ENCODE data around the gene ANKRD44.
"Not testable (repeated sequence)": the region's sequence is repeated elsewhere in the genome, so short reads cannot be mapped to it uniquely, and the experiment has no call there.

Gene ANKRD44

DNA sequence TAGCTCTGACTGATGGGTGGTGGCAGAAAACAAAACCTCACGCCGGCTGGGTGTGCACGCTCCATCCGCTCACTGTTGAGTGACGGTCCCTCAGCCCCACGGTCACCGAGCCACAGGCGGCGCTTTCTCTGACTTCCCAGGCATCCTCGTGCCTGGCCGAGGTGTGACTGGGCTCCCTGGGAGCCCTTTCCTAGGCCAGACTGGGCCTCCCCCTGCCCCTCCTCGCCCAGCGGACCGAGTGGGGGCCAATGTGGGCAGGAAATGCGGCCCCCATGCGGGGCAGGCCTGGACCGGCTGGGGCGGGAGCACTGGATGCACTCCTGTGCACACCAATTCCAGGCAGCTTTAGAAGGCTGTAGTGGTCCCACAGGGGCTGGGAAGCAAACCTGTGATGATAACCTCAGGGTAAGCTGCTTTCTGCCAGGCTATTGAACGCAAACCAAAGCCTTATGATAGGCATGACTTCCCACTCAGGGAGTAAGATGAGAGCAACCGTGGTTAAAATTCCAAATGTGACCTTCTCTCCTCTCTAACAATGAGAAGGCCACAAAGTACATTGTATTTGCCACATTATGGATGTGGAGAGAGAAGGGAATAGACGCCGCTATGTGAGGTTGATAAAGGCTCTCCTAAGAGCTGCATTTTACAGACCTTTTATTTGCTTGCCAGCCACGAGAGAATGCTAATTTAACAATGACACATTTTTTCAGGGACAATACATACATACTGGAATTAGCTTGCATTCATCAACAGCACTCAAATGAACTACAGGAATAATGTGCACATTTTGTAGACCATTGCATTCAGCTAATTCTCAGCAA is 300.2 kb downstream of the ANKRD44 start:
- no peak for DNase-seq

DNA sequence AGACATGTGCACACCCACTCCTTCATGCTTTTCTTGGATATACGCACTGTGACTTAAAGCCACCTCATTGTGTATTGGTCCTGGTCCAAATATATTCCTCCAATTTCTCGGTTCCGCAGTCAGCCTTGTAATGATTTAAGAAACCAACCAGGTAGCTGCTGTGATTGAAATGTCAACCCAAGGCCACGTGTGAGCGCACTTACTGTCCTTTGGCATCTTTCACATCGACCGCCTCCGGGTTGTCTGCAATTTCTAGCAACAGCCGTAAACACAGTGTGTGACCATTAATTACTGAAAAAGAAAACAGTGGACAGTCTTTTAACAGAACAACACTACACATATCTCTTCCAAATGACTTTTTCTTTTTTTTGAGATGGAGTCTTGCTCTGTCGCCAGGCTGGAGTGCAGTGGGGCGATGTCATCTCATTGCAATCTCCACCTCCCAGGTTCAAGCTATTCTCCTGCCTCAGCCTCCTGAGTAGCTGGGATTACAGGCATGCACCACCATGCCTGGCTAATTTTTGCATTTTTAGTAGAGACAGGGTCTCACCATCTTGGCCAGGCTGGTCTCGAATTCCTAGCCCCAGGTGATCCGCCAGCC is 301.7 kb downstream of the ANKRD44 start:
- not testable (repeated sequence) for DNase-seq

DNA sequence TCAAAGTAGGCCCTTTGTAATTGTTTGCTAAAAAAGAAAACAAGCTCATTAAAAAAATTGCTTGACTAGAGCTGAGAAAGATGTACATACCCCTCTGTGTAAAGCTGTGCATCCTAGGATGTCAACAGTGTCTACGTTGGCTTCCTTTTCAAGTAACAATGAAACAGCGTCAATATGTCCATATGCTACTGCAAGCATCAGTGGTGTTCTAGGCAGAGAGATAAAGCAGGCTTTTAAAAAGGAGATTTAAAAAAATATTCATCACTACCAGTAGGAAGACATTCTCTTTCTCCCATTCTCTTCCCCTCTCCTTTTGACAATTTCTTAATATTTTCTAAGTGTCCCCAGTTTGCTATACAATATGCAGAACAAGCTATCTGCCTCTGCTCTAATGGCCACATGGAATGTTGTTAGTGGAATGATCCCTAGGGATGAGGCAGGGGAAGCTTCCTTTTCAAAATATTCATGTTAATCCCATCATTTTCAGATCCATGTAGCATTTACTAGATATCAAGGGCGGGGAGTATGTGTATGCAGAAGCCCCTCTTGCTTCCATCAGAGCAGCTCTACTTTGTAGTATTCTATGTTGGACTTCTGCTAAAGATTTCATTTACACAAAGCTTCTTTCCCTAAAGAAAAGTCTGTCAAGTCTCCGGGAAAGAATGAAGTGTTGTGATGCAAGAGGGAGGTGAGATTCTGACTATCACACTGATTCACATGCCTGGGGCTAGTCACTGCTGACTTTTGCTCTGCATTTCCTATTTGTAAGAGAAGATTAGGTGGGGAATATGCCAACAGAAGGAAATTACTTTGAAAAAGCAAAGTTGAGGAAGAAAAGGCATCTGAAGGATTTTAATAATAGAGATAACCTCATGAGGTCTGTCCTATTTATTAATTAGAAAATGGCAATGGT is 302.6 kb downstream of the ANKRD44 start:
- no peak for DNase-seq

DNA sequence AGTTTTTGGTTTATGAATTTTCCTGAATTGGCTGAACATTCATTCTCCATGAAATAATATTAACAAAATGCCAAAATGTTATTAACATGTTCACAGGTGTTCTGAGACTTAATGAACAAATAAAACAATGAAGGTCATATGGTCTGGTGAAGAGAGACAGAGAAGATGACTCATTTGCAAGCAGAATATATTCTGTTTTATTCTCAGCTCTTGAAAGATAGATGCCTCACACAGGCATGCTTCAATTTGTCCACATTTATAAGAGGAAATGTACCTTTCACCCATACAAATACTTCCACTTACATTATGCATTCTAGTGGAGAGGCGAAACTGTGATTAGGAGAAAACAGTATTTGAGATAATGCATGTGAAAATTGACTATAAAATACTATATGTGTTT is 308.7 kb downstream of the ANKRD44 start:
- DNase-seq, result no peak

DNA sequence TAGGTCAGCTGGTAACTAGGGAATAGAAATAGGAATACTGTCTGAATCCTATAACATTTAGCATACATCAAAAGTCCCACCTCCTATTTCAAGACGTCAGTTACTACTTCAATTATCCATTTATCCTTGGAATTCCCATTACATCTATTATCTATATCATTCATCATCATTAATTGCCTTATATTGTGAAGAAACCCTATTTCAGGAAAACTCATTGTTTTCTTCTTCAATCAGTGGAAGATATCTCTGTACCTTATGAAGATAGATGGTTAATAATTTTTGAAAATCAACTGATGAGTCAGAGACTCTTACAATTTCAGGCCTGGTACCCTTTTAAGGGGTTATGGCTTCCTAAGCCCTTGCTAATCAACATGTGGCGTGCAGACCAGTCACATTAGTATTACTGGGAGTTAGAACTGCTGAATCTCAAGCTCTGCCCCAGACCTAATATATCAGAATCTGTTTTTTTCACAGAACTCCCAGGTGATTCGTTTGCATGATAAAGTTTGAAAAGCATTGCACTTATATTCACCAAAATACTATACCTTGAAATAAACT is 314.7 kb downstream of the ANKRD44 start:
- DNase-seq, result no peak

DNA sequence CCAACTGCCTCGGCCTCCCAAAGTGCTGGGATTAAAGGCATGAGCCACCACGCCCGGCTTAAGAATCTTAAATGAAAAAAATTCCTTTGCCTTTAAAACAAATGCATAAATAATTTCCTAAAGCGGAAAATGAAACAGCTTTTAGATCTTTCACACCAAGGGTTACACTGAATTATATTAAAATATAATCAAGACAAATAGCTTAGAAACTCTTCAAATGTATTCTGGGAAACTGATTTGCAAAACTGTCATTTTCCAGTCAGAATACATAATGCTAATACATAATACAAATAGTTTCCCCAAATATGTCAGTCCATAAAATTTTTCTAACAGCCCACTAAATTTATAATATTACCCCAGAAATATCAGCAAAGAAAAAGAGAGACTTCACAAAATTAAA is 315.8 kb downstream of the ANKRD44 start:
- DNase-seq, result no peak

DNA sequence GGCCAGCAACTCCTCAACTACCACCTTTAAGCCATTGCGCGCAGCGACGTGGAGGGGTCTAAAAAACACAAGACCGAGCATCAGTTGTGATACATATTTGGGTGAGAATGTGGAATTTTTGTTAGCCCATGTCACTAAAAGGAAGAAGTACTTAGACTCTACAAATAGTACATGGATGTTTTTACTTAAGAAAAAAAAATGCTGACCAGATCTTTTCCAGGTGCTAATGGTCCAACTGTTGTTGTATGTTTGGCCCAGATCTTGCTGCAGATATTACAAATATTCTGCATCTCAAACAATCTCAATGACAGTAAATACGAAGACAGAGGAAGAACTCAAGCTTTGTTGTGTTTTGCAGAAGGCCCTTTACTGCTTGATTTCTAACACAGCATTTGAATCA is 317.0 kb downstream of the ANKRD44 start:
- no peak for DNase-seq

DNA sequence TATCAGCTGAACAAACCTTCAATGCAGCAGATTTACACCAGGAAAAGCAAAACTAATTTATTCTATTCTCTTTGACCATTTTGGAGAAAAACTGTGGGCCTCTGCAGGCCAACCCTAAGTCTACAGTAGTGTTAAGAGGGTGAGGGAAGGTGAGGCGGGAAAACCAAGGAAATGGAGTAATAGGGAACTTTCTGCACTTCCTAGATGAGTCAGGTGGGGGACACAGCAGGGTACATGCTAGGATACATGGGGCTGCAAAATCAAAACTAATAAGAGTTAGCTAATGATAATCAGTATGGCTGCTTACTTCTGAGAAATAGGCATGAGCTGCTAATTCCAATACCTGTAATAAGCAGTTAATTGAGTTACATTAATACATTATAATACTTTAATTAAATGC is 318.1 kb downstream of the ANKRD44 start:
- DNase-seq, result no peak

DNA sequence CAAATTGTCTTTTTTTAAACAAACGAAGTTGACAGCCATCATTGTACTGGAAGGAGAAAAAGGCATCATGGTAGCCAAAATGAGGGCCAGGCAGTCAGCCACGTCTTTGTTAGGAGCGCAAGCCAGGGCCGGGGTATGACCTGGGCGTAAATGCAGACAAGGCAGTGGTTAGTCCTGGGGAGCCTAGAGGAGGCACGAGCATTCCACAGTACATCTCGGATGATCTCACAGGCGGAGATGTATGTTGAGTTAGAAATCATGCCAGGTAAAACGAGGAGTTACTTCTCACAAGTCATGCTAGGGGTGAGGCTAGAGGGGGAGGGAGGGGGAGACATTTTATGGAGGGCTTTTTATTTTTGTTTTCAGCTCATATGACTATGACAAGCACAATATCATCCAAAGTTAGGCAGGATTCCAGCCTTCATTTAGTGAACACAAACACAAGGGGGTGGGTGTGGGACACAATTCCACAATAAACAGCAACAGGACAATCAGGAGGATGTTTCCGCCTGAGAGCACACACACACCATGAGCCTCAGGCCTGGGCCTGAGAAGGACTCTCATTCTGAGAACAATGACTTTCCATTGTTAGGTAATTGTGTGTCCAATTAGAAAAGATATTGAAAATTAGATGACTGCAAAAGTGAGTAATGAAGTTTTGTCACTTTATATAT is 319.7 kb downstream of the ANKRD44 start:
- peak; percentile 39 for DNase-seq

DNA sequence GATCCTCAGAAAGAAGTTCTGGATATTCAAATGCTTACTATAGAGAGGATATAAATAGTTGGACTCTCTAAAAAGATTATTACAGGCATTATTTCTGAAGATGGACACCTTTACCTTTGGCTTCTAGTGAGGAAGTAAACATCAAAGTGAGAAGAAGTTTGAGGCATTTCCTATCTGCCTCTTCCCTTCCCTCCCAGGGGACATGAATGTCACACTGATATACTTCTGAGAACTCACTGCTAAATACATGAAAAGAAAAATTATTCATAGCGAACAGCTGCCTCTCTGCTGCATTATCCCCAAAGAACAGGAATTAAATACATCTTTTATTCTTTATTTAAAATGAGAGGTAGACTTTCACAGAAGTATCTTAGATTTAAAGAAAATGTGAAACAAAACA is 320.5 kb downstream of the ANKRD44 start:
- DNase-seq, result no peak

DNA sequence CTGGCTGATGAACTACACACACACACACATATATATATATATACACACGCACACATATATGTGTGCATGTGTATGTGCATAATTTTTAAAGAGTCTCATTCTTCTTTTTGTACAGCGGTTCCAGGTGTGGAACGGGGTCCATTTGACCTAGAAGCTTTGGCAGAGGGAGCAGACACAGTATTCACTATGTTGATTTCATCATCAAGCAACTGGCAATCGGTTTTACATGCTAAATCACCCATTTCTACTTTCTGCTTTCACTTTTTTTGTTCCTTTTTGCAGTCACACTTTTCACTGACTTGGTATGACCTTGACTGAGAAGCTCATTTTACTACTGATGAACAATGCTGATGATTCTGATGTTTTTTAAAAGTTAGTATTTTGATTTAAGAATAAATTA is 321.1 kb downstream of the ANKRD44 start:
- no peak for DNase-seq

DNA sequence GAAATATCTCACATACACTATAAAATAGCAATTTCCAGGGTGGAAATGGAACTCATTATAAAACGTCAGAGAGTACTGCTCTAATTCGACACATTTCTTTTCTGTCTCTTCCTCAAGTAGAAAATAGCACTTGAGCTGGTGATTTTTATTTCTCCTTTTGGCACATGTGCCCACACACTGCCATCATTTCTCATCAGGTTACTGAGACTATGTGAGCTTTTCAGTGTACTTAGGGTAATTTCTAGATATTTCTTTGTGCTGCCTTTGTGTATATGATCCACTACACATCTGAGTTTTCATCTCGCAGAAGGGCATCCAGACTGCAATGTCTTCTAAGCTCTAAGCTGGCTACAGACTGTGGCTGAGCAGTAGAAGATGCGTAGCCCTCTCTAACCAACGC is 321.9 kb downstream of the ANKRD44 start:
- DNase-seq, result no peak

DNA sequence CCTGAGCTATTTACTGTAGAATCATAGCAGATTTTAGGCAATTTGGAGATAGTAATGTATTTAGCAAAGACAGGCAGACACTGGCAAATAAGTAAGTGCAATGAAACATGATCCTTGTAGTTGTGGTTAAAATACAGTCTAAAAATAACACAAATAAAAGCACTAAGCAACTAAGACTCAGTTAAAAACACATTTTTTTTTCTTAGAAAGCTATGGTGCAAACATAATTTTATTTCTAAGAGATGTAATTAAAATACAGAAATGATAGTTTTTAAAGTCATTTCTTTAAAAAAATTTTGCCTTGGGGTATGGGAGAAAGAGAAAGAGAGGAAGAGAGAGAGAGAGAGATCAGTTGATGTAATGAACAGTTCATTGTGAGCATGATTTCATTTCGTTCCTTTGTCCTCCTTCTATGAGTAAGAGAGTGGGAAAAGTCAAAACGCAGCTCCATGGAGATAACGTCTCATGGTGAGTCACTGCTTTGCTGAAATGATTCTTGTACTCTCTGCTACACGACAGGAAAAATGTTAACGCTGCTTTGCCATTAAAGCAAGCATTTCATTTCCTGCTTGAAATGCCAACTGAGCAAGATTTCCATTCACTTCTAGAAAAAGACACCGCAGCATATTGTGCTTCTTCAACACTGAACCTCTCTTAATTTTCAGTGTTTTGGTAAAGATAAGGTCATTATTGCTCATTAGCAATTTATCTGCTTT is 322.8 kb downstream of the ANKRD44 start:
- DNase-seq, result peak; percentile 71

DNA sequence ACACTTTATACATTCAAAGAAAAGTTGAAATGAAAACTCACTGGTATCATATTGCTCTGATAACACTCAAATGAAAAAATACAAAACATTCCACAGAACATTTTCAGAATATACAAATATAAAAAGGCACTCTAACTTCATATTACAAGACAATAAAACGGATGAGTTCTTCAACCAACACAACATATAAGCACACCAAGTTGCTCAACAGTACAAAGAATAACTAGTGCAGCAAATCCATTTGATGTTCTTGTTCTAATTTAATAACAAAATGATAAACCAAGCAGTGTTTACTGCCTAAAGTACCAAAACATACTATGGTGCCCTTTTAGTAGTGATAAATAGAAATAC is 323.3 kb downstream of the ANKRD44 start:
- DNase-seq, result no peak

DNA sequence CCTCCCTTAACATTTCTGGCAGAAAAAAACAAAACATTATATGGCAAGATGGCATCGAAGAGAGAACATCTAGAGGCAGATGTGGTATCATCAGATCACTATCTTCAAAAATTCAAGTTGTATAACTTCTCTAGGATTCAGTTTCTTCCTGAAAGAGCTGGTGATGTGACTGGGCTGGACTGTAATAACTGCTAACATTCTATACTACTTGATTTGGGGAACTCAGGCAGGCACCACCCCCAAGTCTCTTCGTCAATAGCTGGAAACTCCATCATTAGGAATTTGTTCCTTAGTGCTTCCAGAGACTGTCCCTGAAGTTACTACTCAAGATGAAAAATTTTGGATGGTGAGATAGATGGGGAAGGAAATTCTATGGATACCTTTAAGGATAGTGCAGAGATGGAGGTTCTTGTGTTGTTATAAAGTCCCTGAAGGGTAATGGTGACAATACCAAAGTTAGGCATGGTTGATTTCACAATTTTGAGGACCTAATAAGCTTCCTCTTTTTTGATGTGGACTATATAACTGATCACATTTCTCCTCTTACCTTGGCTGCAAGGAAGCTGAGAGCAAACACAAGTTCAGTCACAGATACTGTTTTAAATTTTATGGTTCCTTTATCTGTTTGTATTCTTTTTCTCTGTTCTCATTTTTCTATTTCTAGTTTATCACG is 324.9 kb downstream of the ANKRD44 start:
- DNase-seq, result no peak

DNA sequence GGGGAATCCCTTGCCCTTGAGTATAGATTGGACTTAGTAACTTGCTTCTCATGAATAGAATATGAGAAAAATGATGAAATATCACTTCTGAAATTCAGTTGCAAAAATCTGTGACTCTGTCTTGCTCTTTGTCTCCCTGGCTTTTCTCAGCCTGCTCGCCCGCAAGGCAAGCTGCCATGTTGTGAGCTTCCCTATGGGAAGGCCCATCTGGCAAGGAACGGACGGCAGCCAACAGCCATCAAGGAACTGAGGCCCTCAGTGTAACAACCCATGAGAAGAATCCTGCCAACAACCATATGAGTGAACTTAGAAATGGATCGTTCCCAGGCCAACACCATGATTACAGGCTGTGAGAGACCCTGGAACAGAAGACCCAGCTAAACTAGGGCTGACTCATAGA is 325.7 kb downstream of the ANKRD44 start:
- DNase-seq, result no peak

DNA sequence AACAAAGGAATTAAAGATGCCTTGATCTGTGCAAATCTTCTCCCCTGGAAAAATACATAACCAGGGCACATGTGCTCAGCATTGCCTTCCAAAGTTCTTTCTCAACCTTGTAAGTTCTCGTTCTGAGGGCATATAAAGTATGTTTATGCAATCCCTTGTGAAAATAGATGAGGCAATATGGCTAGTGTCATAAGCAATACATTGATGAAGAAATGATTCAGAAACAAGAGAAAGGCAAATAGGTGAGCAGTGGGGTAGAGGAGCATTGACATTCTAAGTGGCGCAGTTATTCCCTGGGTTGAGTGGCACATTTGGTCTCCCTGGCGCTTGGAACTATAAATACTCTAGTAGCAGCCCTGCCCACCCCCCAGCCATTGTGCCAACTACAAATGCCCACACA is 326.6 kb downstream of the ANKRD44 start:
- DNase-seq, result no peak

DNA sequence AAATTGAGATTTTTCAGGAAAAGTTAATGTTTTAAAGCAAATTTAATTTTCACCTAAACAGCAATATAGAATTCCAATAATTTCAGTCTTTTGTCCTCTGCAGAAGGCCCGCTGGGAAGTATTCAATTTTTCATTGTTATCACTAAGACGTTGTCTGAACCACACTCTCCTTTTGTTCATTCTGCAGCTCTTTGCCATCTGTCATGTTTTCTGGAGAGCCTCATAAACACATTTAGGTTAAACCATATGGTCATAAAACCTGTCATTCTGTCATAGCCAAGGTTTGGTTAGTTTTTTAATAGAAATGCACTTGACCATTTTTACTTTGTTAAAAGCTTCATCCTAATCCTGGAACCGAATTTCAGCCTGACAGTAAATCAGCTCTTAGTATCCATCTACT is 330.1 kb downstream of the ANKRD44 start:
- peak; percentile 47 for DNase-seq

DNA sequence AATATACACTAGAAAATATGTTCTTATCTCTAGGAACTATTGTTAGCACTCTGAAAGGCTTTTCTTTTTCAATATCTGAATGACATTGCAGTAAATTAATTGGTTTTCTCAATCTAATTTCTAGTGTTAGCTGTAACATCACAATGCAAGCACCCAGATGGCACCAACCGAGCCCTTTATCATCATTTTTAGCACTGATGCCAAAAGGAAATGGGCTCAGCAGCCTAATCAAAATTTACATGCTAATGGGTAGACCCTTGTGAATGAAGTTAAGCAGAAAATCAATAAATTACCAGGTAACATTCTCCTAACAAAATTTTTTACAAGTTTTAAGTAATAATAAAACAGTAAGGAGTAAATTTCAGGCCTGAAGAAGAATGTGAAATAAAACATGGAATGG is 330.6 kb downstream of the ANKRD44 start:
- DNase-seq, result peak; percentile 13

DNA sequence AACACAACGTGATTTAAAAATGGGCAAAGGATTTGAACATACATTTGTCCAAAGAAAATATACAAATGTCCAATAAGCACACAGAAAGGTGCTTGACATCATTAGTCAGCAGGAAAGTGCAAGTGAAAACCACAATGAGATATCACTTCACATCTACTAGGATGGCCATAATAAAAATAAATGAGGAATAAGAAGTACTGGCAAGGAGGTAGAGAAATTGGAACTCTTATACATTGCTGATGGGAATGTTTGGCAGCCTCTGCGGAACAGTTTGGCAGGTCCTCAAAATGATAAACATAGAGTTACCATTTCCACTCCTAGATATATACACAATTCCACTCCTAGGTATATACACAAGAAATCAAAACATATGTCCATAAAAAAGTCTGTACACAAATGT is 333.1 kb downstream of the ANKRD44 start:
- DNase-seq, result no peak

DNA sequence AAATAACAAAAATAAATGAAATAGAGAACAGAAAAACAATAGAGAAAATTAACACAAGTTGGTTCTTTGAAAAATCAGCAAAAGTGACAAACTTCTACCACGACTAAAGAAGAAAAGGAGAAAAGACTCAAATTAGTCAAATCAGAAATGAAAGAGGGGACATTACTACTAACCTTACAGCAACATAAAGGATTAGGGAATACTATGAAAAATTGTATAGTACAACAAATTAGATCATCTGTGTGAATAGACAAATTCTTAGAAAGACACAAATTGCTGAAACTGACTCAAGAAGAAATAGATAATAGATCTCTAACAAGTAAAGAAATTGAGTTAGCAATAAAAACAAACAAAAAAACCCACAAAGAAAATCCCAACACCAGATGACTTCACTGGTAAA is 335.6 kb downstream of the ANKRD44 start:
- no peak for DNase-seq
